ENCODE measurements around the gene EIF2A.

- TF ChIP-seq GABPA (IDR thresholded peaks at IDR 0.05; ENCODE audit: low read depth) = no peak
- TF ChIP-seq CTCF (IDR thresholded peaks at IDR 0.05) = no peak
- no peak for TF ChIP-seq RFX5 (IDR thresholded peaks at IDR 0.05; ENCODE audit: low read length)
- TF ChIP-seq MAX (IDR thresholded peaks at IDR 0.05; ENCODE audit: low read depth) = no peak
- TF ChIP-seq FOXJ3 (CRISPR knock-in tag; IDR thresholded peaks at IDR 0.05) = no peak
- TF ChIP-seq USF2 (IDR thresholded peaks at IDR 0.05; ENCODE audit: borderline replicate concordance, low read depth, low read length) = no peak
- no peak for TF ChIP-seq REST (IDR thresholded peaks at IDR 0.05; ENCODE audit: low read depth, low read length)
These were observed 8.0 kb upstream of the EIF2A start for GRCh38 chr3:150538324-150539208.

All from SK-N-SH (cell line).